Astrocyte of the spinal cord (primary cell): ENCODE data around the gene TOLLIP.

ENCODE experiments used
- DNase-seq: peaks from one replicate; pipeline ENCODE4 v3.0.0; 2011; ENCODE audit warnings: low read depth, low spot score
- H3K4me3 ChIP-seq: 2 replicates; pipeline ENCODE4 v1.5.1; 2011; ENCODE audit warnings: low read depth, mild to moderate bottlenecking, low read length, moderate library complexity
- CTCF ChIP-seq: IDR thresholded peaks from 2 replicates; pipeline ENCODE4 v1.5.1; 2012; ENCODE audit warnings: low read depth, mild to moderate bottlenecking, low read length, inconsistent platforms
- in situ Hi-C: cut with HindIII; loops from 2 replicates; pipeline ENCODE4 v1.10.0; 2017; ENCODE audit warnings: low sequenced_read_pairs

TOLLIP gene

DNA sequence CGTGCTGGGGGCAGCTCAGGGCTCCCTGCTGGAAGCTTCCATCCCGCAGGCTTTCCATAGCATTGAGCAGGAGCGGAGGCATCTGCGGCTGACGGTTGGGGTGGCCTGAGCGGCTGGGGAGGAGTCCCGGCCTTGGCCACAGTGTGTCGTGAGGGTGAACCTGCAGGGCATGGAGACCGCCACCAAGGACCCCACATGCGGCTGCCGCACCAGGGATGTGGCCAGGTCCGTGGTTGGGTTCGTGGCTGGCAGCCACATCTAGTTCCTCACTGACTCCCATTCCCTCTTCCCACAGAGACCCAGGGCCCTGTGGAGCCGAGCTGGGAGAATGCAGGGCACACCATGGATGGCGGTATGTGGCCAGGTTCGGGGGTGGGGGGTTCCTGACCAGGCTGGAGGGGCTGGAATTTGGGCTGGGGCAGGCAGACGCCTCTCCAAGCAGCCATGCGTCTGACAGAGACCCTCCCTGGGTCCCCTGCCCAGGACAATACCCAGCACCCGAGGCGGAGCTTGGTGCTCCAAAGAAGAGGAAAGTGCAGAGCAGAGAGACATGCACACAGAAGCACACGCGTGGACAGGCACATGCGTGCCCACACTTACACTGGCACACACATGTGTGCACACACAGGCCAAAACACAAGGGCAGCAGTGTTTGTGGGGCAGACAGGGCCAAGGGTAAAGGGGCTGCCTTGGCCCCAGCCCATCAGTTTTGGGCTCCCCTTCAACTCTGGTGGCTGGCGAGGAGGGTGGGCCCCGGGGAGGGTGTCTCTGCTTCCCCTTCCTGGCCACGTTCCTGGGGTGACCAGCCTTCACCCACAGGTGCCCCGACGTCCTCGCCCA is 83.8 kb downstream of the TOLLIP start:
- TF ChIP-seq CTCF = no peak
- in situ Hi-C loops = no loop called here
- DNase-seq = no peak
- no peak overlapping the region for H3K4me3 ChIP-seq

DNA sequence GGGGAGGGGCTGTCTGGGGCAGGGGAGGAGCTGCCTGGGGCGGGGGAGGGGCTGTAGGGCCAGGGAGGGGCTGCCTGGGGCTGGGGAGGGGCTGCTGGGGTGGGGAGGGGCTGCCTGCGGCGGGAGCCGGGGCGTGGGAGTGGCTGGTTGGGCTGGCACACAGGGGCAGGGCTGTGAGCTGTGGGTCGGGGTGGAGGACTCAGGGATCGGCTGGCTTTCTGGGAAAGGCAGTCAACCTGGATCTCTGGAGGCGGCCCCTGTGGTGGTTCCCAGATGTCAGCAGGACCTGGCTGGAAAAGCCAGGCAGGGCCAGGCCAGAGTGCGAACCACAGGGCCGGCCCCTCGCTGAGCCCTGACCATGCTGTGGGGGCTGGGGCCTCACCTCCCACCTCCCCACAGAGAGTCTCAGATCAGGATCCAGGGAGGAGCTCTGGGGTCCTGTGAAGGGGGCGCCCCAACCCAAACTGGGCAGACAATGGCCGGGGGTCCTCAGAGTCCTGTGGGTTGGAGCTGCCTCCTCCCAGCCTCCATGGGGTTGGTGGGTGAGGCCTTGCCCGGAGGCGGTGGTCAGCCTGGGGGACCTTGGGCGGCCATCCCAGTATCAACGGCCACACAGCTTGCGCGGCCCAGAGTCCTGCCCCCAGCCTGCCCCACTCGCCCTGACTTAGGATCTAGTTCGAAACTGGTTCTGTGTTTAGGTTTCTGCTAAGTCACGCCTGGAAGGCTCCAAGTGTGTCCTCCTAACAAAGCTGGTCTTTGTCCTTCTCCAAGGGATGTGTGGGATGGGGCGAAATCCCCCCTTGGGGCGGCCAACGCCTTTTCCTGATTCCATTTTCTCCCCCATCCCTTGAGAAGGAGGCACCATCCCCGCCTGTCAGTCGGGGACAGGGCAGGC is 84.7 kb downstream of the TOLLIP start:
- DNase-seq = no peak
- no peak for TF ChIP-seq CTCF
- in situ Hi-C loops = no loop called here
- no peak overlapping the region for H3K4me3 ChIP-seq
